Peyer's patch (tissue), 4 donors: ENCODE results near the gene RXRA.

Experiments
- POLR2A ChIP-seq, 2 donors: fragments of 450-650 bp; IDR thresholded peaks; one replicate each; pipeline ENCODE4 v1.5.1; 2017; ENCODE audit warnings: antibody characterized with exemption in 2 of 2, mild to moderate bottlenecking in 2 of 2, moderate library complexity in 2 of 2
- TF ChIP-seq, protein P1 (sequence below), 6 experiments: fragments of 450-650 bp in 4 of 6; fragments of 200-600 bp in 2 of 6; sonication (generic) in 1 of 6; IDR thresholded peaks; one replicate each; pipeline ENCODE4 v1.5.1; 2017 to 2019; ENCODE audit warnings: antibody characterized with exemption in 6 of 6, mild to moderate bottlenecking in 3 of 6, moderate library complexity in 1 of 6

DNA sequence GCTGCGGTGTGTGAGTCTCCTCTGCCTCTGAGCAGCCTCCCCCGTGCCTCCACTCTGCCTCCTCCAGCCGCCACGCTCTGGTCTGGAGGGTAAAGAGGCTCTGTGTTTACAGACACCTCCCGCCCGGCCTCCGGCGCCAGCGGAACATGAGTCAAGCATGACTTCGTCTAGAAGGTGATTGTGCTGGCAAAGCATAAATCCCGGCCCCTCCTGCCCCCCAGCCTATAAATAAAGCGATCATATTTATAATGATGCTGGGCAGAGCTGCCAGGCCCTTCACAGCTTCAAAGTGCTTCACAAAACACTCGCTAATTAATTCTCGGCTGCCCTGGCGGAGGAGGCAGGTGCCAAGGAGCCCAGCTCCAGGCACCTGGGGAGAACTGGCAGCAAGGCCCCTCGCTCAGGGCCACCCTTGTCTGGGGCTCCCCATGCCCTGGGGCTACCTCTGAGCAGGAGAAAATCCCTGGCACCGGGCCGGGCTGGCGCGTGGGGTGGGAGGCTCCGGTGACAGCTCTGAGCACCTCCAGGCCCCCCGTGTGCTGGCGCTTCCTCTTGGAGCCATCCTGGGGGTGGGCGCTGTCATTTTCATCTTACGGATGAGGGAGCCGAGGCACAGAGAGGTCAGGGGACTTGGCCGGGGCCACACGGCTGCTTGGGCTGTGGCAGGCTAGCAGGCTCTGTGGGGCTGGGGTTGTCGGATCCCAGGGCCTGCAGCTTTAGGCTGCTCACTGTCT lies 87.8 kb downstream of the RXRA start:
- TF ChIP-seq, protein P1, sequence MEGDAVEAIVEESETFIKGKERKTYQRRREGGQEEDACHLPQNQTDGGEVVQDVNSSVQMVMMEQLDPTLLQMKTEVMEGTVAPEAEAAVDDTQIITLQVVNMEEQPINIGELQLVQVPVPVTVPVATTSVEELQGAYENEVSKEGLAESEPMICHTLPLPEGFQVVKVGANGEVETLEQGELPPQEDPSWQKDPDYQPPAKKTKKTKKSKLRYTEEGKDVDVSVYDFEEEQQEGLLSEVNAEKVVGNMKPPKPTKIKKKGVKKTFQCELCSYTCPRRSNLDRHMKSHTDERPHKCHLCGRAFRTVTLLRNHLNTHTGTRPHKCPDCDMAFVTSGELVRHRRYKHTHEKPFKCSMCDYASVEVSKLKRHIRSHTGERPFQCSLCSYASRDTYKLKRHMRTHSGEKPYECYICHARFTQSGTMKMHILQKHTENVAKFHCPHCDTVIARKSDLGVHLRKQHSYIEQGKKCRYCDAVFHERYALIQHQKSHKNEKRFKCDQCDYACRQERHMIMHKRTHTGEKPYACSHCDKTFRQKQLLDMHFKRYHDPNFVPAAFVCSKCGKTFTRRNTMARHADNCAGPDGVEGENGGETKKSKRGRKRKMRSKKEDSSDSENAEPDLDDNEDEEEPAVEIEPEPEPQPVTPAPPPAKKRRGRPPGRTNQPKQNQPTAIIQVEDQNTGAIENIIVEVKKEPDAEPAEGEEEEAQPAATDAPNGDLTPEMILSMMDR (IDR thresholded peaks at IDR 0.05): no peak
- no peak for TF ChIP-seq POLR2A (IDR thresholded peaks at IDR 0.05)
